Measurements from ENCODE around the gene ZNF792.

Gene ZNF792

GRCh38 chr19:35004517-35005255 is 40.7 kb upstream of the ZNF792 start:
- ATAC-seq (ENCODE audit: insufficient read depth, low read depth): no peak
- no peak overlapping the region for H3K9ac ChIP-seq (ENCODE audit: low read depth, low read length)
- H4K20me1 ChIP-seq (ENCODE audit: insufficient read depth, low read length): peaks cover 67% of the 10 kb centered on the region

GRCh38 chr19:35002037-35002535 is 38.1 kb upstream of the ZNF792 start:
- no peak for TF ChIP-seq CTCF (IDR thresholded peaks at IDR 0.05; ENCODE audit: borderline replicate concordance, extremely low read depth, low read length, poor library complexity, severe bottlenecking)
- no peak for TF ChIP-seq EZH2 (IDR thresholded peaks at IDR 0.05; ENCODE audit: borderline replicate concordance, low read depth, low read length, severe bottlenecking)
- peak overlapping the region in 1 of 2 experiments; percentile 41; a peak in 2 of 4 replicates for H3K4me3 ChIP-seq (ENCODE audit: low read depth in 1 of 2, low read length in 2 of 2)
- H3K27ac ChIP-seq (ENCODE audit: low read length): 0 out of 2 replicates have a peak overlapping the region, but pooled peaks have one; percentile 29
- no peak for DNase-seq
- peak overlapping the region; percentile 14; the same call in 1 of the 2 replicates for H3K9ac ChIP-seq (ENCODE audit: low read depth, low read length)
- ATAC-seq (ENCODE audit: insufficient read depth, low read depth): no peak
- H3K4me2 ChIP-seq (ENCODE audit: insufficient read depth, low read length): peak overlapping the region; percentile 69
- H3K79me2 ChIP-seq (ENCODE audit: insufficient read depth, low read length): peaks cover 75% of the 10 kb centered on the region
- H2AFZ ChIP-seq (ENCODE audit: low read depth, low read length): no peak overlapping the region
- no peaks in the 10 kb centered on the region for H3K27me3 ChIP-seq (ENCODE audit: insufficient read depth, low read length, poor library complexity)
- peaks cover 56% of the 10 kb centered on the region for H3K36me3 ChIP-seq (ENCODE audit: insufficient read depth, low read length)
- H4K20me1 ChIP-seq (ENCODE audit: insufficient read depth, low read length): peaks cover 58% of the 10 kb centered on the region
- no peaks in the 10 kb centered on the region for H3K9me3 ChIP-seq (ENCODE audit: insufficient read depth, low read length, severe bottlenecking)
- H3K4me1 ChIP-seq (ENCODE audit: insufficient read depth, low read length): peaks cover 65% of the 10 kb centered on the region

More at GRCh38 chr19:35004517-35005255, 40.7 kb upstream of the ZNF792 start:
- no peak for TF ChIP-seq EZH2 (IDR thresholded peaks at IDR 0.05; ENCODE audit: borderline replicate concordance, low read depth, low read length, severe bottlenecking)
- TF ChIP-seq CTCF (IDR thresholded peaks at IDR 0.05; ENCODE audit: borderline replicate concordance, extremely low read depth, low read length, poor library complexity, severe bottlenecking): no peak
- H3K9me3 ChIP-seq (ENCODE audit: insufficient read depth, low read length, severe bottlenecking): no peaks in the 10 kb centered on the region
- peak overlapping the region; percentile 12; the same call in 1 of the 2 replicates for H3K4me2 ChIP-seq (ENCODE audit: insufficient read depth, low read length)
- H3K79me2 ChIP-seq (ENCODE audit: insufficient read depth, low read length): peaks cover 72% of the 10 kb centered on the region
- H3K27me3 ChIP-seq (ENCODE audit: insufficient read depth, low read length, poor library complexity): no peaks in the 10 kb centered on the region
- H3K4me1 ChIP-seq (ENCODE audit: insufficient read depth, low read length): peaks cover 39% of the 10 kb centered on the region
- H3K36me3 ChIP-seq (ENCODE audit: insufficient read depth, low read length): peaks cover 71% of the 10 kb centered on the region
- H3K4me3 ChIP-seq (ENCODE audit: low read depth in 1 of 2, low read length in 2 of 2): no peak overlapping the region; a peak in 1 of 4 replicates
- DNase-seq: no peak
- H2AFZ ChIP-seq (ENCODE audit: low read depth, low read length): no peak overlapping the region
- no peak overlapping the region for H3K27ac ChIP-seq (ENCODE audit: low read length)

GRCh38 chr19:35000647-35001501 is 36.8 kb upstream of the ZNF792 start:
- ATAC-seq (ENCODE audit: insufficient read depth, low read depth) (peak; percentile 81), DNase-seq (peak; percentile 87)
- Histone ChIP-seq H3K79me2 (ENCODE audit: insufficient read depth, low read length) (peaks cover 63% of the 10 kb centered on the region), H2AFZ (ENCODE audit: low read depth, low read length) (peak overlapping the region; percentile 54), H3K9me3 (ENCODE audit: insufficient read depth, low read length, severe bottlenecking) (no peaks in the 10 kb centered on the region), H3K27me3 (ENCODE audit: insufficient read depth, low read length, poor library complexity) (no peaks in the 10 kb centered on the region), H3K4me1 (ENCODE audit: insufficient read depth, low read length) (peaks cover 77% of the 10 kb centered on the region), H3K27ac (ENCODE audit: low read length) (peak overlapping the region; percentile 88), H3K4me3 (ENCODE audit: low read depth in 1 of 2, low read length in 2 of 2) (peak overlapping the region; percentile 66 to 80; a peak in 3 of 4 replicates), H3K9ac (ENCODE audit: low read depth, low read length) (peak overlapping the region; percentile 87), H3K36me3 (ENCODE audit: insufficient read depth, low read length) (peaks cover 44% of the 10 kb centered on the region), H4K20me1 (ENCODE audit: insufficient read depth, low read length) (peaks cover 46% of the 10 kb centered on the region), H3K4me2 (ENCODE audit: insufficient read depth, low read length) (peak overlapping the region; percentile 69)
- no peak for TF ChIP-seq CTCF (IDR thresholded peaks at IDR 0.05; ENCODE audit: borderline replicate concordance, extremely low read depth, low read length, poor library complexity, severe bottlenecking)
- no peak for TF ChIP-seq EZH2 (IDR thresholded peaks at IDR 0.05; ENCODE audit: borderline replicate concordance, low read depth, low read length, severe bottlenecking)
